Esophagus squamous epithelium (tissue), 4 donors: Measurements from ENCODE around the gene MTF1.
"Not testable (repeated sequence)": the region's sequence is repeated elsewhere in the genome, so short reads cannot be mapped to it uniquely, and the experiment has no call there.

Source experiments
- POLR2A ChIP-seq, 4 donors: fragments of 450-650 bp; IDR thresholded peaks; one replicate each; pipeline ENCODE4 v1.6.1; 2017; ENCODE audit warnings: antibody characterized with exemption in 4 of 4, mild to moderate bottlenecking in 4 of 4, moderate library complexity in 3 of 4
- TF ChIP-seq, protein P1 (sequence below), 6 experiments: fragments of 450-650 bp in 4 of 6; fragments of 200-600 bp in 2 of 6; sonication (generic) in 2 of 6; IDR thresholded peaks; one replicate each; pipeline ENCODE4 v1.5.1; 2016 to 2019; ENCODE audit warnings: antibody characterized with exemption in 6 of 6, mild to moderate bottlenecking in 4 of 6, moderate library complexity in 4 of 6

DNA sequence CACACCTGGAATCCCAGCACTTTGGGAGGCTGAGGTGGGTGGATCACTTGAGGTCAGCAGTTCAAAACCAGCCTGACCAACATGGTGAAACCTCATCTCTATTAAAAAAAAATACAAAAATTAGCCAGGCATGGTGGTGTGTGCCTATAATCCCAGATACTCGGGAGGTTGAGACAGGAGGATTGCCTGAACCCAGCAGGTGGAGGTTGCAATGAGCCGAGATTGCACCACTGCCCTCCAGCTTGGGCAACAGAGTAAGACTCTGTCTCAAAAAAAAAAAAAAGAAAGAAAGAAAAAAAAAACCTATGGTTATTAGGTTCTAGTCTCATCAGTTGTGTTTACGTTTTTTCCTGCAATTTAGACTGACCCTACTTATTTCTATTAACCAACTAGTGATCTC, 47.2 kb upstream of the MTF1 start:
- TF ChIP-seq POLR2A (IDR thresholded peaks at IDR 0.05), result not testable (repeated sequence)
- TF ChIP-seq, protein P1, sequence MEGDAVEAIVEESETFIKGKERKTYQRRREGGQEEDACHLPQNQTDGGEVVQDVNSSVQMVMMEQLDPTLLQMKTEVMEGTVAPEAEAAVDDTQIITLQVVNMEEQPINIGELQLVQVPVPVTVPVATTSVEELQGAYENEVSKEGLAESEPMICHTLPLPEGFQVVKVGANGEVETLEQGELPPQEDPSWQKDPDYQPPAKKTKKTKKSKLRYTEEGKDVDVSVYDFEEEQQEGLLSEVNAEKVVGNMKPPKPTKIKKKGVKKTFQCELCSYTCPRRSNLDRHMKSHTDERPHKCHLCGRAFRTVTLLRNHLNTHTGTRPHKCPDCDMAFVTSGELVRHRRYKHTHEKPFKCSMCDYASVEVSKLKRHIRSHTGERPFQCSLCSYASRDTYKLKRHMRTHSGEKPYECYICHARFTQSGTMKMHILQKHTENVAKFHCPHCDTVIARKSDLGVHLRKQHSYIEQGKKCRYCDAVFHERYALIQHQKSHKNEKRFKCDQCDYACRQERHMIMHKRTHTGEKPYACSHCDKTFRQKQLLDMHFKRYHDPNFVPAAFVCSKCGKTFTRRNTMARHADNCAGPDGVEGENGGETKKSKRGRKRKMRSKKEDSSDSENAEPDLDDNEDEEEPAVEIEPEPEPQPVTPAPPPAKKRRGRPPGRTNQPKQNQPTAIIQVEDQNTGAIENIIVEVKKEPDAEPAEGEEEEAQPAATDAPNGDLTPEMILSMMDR (IDR thresholded peaks at IDR 0.05), result not testable (repeated sequence)
